GM18502 (cell line): Measurements from ENCODE around the gene CASQ1.

Source experiments
- ATAC-seq: cut with Tn5 transposase; IDR thresholded peaks from one replicate; pipeline ENCODE4 v1.9.1; 2021; ENCODE audit warnings: mild to moderate bottlenecking; ENCODE audit not compliant: unreplicated experiment, poor library complexity

CASQ1 gene

GRCh38 chr1:160221089-160221488 lies 30.7 kb downstream of the CASQ1 start:
- no peak for ATAC-seq

- ATAC-seq = no peak
These were observed 32.2 kb downstream of the CASQ1 start for GRCh38 chr1:160222546-160222945.

GRCh38 chr1:160224606-160225005 lies 34.2 kb downstream of the CASQ1 start:
- ATAC-seq = no peak

- ATAC-seq = no peak
These were observed 35.0 kb downstream of the CASQ1 start for GRCh38 chr1:160225345-160225744.

GRCh38 chr1:160226623-160227022 lies 36.2 kb downstream of the CASQ1 start:
- ATAC-seq = no peak

GRCh38 chr1:160227034-160227433 lies 36.7 kb downstream of the CASQ1 start:
- no peak for ATAC-seq

GRCh38 chr1:160227561-160227960 lies 37.2 kb downstream of the CASQ1 start:
- ATAC-seq = no peak

- ATAC-seq = no peak
These were observed 38.1 kb downstream of the CASQ1 start for GRCh38 chr1:160228431-160228830.

GRCh38 chr1:160232911-160233310 lies 42.5 kb downstream of the CASQ1 start:
- ATAC-seq = no peak

- no peak for ATAC-seq
These were observed 46.4 kb downstream of the CASQ1 start for GRCh38 chr1:160236806-160237205.

- ATAC-seq = no peak
These were observed 47.2 kb downstream of the CASQ1 start for GRCh38 chr1:160237558-160237957.

GRCh38 chr1:160238408-160238807 lies 48.0 kb downstream of the CASQ1 start:
- no peak for ATAC-seq

- no peak for ATAC-seq
These were observed 49.4 kb downstream of the CASQ1 start for GRCh38 chr1:160239582-160240299.

- no peak for ATAC-seq
These were observed 53.4 kb downstream of the CASQ1 start for GRCh38 chr1:160243767-160244166.

- no peak for ATAC-seq
These were observed 53.8 kb downstream of the CASQ1 start for GRCh38 chr1:160244209-160244608.

GRCh38 chr1:160245434-160245833 lies 55.1 kb downstream of the CASQ1 start:
- ATAC-seq = no peak

GRCh38 chr1:160247053-160247452 lies 56.7 kb downstream of the CASQ1 start:
- no peak for ATAC-seq

GRCh38 chr1:160251011-160251410 lies 60.6 kb downstream of the CASQ1 start:
- ATAC-seq = no peak
